BE2C (cell line): ENCODE measurements around the gene CDC42SE1.

Experiments
- DNase-seq: peaks from one replicate; pipeline ENCODE4 v3.0.0-alpha.2; 2020
- H3K27me3 ChIP-seq: fragments of 250-450 bp; sonication (Bioruptor Pico); 2 replicates; pipeline ENCODE4 v1.5.1; 2020; ENCODE audit warnings: mild to moderate bottlenecking
- H3K36me3 ChIP-seq: fragments of 250-450 bp; sonication (Bioruptor Pico); 2 replicates; pipeline ENCODE4 v1.5.1; 2020; ENCODE audit warnings: mild to moderate bottlenecking
- H3K4me1 ChIP-seq: fragments of 250-450 bp; sonication (Bioruptor Pico); 2 replicates; pipeline ENCODE4 v1.5.1; 2020
- H3K4me3 ChIP-seq: 2 replicates; pipeline ENCODE4 v1.5.1; 2011; ENCODE audit warnings: low read depth, low read length
- H3K9me3 ChIP-seq: fragments of 250-450 bp; sonication (Bioruptor Pico); 2 replicates; pipeline ENCODE4 v1.5.1; 2020
- TF ChIP-seq, protein P1 (sequence below): IDR thresholded peaks from 2 replicates; pipeline ENCODE4 v1.5.1; 2012; ENCODE audit warnings: mild to moderate bottlenecking, low read depth, low read length

CDC42SE1 gene

DNA sequence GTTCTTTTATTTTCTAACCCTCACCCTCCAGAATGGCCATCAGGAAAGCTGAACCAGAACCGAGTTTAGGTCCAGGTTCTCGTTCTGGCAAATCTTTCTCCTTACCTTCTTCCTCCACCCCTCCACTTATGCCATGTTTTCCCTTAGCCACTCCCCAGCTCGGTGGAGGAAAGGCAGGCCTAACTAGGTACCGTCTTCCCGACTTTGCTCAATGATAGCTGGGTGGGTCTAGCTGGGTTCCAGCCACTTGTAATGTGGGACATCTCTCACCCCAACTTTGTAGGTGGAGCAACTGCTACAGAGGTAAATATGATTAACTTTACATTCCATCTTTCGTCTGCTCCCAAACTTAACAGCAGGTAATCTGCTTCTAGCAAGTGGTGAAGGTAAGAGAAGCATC, 22.4 kb downstream of the CDC42SE1 start:
- Histone ChIP-seq H3K36me3 (no peaks in the 10 kb centered on the region; the same call in 1 of the 2 replicates), H3K9me3 (no peaks in the 10 kb centered on the region; the same call in 1 of the 2 replicates), H3K4me3 (no peak overlapping the region), H3K27me3 (no peaks in the 10 kb centered on the region), H3K4me1 (no peaks in the 10 kb centered on the region)
- no peak for DNase-seq
- TF ChIP-seq, protein P1, sequence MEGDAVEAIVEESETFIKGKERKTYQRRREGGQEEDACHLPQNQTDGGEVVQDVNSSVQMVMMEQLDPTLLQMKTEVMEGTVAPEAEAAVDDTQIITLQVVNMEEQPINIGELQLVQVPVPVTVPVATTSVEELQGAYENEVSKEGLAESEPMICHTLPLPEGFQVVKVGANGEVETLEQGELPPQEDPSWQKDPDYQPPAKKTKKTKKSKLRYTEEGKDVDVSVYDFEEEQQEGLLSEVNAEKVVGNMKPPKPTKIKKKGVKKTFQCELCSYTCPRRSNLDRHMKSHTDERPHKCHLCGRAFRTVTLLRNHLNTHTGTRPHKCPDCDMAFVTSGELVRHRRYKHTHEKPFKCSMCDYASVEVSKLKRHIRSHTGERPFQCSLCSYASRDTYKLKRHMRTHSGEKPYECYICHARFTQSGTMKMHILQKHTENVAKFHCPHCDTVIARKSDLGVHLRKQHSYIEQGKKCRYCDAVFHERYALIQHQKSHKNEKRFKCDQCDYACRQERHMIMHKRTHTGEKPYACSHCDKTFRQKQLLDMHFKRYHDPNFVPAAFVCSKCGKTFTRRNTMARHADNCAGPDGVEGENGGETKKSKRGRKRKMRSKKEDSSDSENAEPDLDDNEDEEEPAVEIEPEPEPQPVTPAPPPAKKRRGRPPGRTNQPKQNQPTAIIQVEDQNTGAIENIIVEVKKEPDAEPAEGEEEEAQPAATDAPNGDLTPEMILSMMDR: no peak

DNA sequence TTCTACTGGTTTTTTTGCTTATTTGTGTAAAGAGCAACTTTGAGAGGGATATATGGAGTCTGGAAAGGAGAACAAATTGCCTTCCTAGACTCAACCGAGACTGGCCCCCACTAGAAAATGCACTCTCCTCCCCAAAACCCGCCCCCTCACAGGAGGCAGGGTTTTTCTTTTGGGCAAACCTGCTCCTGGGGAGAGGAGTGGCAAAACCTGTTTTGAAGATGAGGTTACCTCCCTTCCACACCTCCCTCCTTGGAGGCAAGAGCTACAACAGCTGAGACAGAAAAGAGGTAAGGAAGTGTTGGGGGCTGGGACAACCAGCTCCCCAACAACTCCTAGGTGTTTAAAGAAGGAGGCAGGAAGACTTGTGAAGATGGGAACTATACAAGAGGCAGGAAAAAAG, 23.1 kb downstream of the CDC42SE1 start, which contains the start of gene BNIPL:
BNIPL (plus strand) TSS at position 231 of the 400 bp plus-strand sequence; CDS start at position 371, 140 bp downstream.
- DNase-seq: no peak
- Histone ChIP-seq H3K27me3 (no peaks in the 10 kb centered on the region), H3K4me3 (no peak within 1 kb of the TSS), H3K36me3 (no peaks in the 10 kb centered on the region; the same call in 1 of the 2 replicates), H3K9me3 (no peaks in the 10 kb centered on the region; the same call in 1 of the 2 replicates), H3K4me1 (no peaks in the 10 kb centered on the region)
- TF ChIP-seq, protein P1: no peak

DNA sequence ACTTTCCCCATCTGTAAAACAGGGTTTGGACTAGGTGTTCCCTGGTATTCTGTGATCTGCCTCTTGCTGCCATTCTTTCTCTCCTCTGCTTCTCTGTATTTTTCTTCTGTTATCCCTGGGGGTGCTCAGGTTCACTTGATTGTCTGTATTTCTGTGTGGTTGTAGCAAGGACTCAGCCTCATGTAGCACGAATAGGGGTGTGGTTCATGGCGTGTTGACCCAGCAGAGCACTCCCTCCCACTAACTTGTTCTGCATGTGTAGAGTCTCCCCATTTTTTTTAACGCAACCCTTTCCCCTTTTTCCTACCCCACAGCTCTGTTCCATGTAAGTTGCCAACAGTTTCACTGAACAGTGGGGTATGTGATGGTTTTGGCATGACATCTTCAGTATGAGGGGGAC, 24.3 kb downstream of the CDC42SE1 start:
- no peak for DNase-seq
- Histone ChIP-seq H3K36me3 (no peaks in the 10 kb centered on the region; the same call in none of the 2 replicates), H3K4me1 (no peaks in the 10 kb centered on the region), H3K27me3 (no peaks in the 10 kb centered on the region), H3K4me3 (no peak overlapping the region), H3K9me3 (no peaks in the 10 kb centered on the region; the same call in 1 of the 2 replicates)
- TF ChIP-seq, protein P1: no peak

DNA sequence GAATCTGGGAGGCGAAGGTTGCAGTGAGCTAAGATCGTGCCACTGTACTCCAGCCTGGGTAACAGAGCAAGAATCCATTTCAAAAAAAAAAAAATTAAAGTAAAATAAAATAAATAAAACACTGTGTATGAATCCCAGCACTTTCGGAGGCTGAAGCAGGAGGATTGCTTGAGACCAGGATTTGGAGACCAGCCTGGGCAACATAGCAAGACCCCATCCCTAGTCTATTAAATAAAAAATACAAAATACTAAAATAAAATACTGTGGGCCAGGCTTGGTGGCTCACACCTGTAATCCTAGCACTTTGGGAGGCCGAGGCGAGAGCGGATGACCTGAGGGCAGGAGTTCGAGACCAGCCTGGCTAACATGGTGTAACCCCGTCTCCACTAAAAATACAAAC, 27.3 kb downstream of the CDC42SE1 start:
- Histone ChIP-seq H3K36me3 (no peaks in the 10 kb centered on the region; the same call in none of the 2 replicates), H3K4me3 (no peak overlapping the region), H3K27me3 (no peaks in the 10 kb centered on the region), H3K9me3 (no peaks in the 10 kb centered on the region), H3K4me1 (no peaks in the 10 kb centered on the region)
- TF ChIP-seq, protein P1: no peak
- DNase-seq: no peak

DNA sequence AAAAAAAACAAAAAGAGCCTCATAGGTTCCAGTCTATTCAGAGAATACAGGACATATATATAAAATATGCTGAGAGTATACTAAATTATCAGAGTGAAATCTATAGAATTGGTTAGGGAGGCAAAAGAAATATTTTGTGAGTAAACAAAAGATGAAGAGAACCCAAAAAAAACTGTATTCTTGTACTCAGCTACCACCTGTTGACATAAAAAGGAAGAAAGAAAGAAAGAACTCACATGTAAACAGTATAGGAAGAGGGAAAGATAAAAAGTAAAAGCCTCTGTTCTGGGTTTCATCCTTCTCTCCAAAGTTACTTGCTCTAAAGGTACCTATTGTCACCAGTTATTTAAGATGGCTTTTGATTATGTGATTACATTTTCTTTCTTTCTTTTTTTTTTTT, 33.0 kb downstream of the CDC42SE1 start:
- H3K27me3 ChIP-seq: no peaks in the 10 kb centered on the region
- H3K4me3 ChIP-seq: no peak overlapping the region
- no peaks in the 10 kb centered on the region for H3K4me1 ChIP-seq
- no peaks in the 10 kb centered on the region for H3K9me3 ChIP-seq
- TF ChIP-seq, protein P1: no peak
- DNase-seq: no peak
- peaks cover 2% of the 10 kb centered on the region for H3K36me3 ChIP-seq

DNA sequence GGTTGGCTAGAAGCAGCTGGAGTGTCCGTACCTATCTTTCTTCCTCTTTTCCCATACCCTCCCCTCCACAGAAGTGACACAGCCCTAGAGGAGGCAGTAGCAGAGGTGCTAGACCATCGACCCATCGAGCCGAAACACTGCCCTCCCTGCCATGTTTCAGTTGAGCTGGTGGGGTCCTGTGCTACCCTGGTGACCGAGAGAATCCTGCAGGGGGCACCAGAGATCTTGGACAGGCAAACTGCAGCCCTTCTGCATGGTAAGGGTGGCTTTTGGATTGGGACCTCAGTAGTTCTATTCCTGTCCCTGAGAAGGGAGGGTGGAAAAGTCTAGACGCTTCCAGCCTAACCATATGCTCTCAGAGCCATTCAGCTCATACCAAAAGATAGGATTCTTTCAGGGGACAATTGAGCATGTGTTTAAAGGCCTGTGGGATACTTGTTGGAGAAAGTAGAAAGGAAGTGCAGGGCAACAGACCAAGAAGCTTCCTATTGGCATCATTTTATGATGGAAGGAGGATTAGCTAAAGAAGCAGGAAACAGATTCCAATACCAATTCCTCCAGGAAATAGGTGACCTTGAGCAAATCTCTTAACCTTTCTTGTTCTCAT, 34.8 kb downstream of the CDC42SE1 start:
- Histone ChIP-seq H3K27me3 (no peaks in the 10 kb centered on the region), H3K36me3 (peaks cover 2% of the 10 kb centered on the region; the same call in 1 of the 2 replicates), H3K4me1 (no peaks in the 10 kb centered on the region), H3K4me3 (no peak overlapping the region), H3K9me3 (no peaks in the 10 kb centered on the region)
- TF ChIP-seq, protein P1: peak; percentile 94
- peak; percentile 90 for DNase-seq
